Breast epithelium (tissue), 3 donors: ENCODE data around the gene MVB12B.

Experiments
- CTCF ChIP-seq, 3 donors: fragments of 450-650 bp; IDR thresholded peaks; one replicate each; pipeline ENCODE4 v1.5.1; 2016 to 2017; ENCODE audit warnings: antibody characterized with exemption in 3 of 3, mild to moderate bottlenecking in 3 of 3, moderate library complexity in 3 of 3
- POLR2AphosphoS5 ChIP-seq, 3 donors: sonication (generic); formaldehyde crosslinking; IDR thresholded peaks; one replicate each; pipeline ENCODE4 v1.6.1; 2017; ENCODE audit warnings: antibody characterized with exemption in 3 of 3

GRCh38 chr9:126520453-126520852, 193.8 kb downstream of the MVB12B start:
- no peak for TF ChIP-seq CTCF (IDR thresholded peaks at IDR 0.05)
- no peak for TF ChIP-seq POLR2AphosphoS5 (IDR thresholded peaks at IDR 0.05)
